ENCODE measurements around the gene KCNQ2.

DNA sequence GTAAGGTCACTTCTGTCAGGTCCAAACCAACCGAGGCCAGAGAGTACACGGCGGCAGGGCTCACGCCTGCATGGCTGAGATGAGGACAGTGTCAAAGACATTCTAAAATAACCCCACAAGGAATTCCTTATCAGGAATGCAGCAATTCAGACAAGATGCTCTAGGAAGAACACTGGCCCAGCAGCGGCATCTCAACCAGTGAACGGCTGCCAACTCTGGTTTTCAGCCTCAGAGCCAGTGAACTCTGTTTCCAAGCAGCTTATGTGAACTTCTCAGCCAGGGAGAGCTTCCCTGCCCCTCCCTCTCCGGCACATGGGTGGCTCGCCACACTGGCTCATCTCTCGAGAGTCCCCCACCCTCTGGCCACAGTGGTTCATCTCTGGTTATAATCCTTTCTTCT is 36.9 kb downstream of the KCNQ2 start:
- no peak for TF ChIP-seq EP300 (IDR thresholded peaks at IDR 0.05)
- TF ChIP-seq, protein P1, sequence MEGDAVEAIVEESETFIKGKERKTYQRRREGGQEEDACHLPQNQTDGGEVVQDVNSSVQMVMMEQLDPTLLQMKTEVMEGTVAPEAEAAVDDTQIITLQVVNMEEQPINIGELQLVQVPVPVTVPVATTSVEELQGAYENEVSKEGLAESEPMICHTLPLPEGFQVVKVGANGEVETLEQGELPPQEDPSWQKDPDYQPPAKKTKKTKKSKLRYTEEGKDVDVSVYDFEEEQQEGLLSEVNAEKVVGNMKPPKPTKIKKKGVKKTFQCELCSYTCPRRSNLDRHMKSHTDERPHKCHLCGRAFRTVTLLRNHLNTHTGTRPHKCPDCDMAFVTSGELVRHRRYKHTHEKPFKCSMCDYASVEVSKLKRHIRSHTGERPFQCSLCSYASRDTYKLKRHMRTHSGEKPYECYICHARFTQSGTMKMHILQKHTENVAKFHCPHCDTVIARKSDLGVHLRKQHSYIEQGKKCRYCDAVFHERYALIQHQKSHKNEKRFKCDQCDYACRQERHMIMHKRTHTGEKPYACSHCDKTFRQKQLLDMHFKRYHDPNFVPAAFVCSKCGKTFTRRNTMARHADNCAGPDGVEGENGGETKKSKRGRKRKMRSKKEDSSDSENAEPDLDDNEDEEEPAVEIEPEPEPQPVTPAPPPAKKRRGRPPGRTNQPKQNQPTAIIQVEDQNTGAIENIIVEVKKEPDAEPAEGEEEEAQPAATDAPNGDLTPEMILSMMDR (IDR thresholded peaks at IDR 0.05) = no peak

Measured in gastroesophageal sphincter (tissue), 3 donors.